ENCODE data around the gene TACSTD2. TPM values are rescaled to one million over a fixed set of nuclear protein-coding genes. Genes with fewer than 3 reads are reported as not detected.
"Not testable (repeated sequence)": the region's sequence is repeated elsewhere in the genome, so short reads cannot be mapped to it uniquely, and the experiment has no call there.

Gene TACSTD2
- polyA plus RNA-seq, 1 donor, result 26.2 TPM

DNA sequence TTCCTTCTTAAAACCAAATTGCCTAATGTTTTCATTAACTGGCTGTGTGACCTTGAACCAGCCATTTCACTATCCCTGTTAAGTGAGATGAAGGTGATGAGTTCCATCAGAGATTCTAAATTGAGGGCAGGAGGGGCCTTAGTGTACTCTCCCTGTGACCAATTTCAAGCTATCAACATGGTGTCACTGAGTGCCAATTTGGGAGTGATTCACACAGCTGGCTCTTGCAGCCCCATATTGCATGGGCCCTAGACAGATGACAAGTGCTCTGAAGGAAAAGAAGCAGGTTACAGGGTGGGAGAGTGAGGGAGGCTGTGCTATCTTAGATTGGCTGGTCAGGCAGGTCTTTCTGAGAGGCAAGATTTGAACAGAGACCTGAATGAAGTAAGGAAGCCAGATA, 13.0 kb upstream of the TACSTD2 start:
- no peak for DNase-seq

DNA sequence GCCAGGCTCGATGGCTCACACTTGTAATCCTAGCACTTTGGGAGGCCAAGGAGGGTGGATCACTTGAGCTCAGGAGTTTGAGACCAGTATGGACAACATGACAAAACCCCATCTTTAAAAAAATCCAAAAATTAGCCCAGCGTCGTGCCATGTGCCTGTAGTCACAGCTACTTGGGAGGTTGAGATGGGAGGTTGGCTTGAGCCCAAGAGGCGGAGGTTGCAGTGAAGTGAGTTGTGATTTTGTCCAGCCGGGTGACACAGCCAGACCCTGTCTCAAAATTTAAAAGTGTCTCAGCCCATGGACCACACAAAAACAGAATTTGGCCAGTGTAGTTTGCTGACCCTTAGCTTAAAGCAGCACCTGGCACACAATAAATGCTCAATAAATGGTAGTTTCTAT, 11.3 kb upstream of the TACSTD2 start:
- DNase-seq, result no peak

DNA sequence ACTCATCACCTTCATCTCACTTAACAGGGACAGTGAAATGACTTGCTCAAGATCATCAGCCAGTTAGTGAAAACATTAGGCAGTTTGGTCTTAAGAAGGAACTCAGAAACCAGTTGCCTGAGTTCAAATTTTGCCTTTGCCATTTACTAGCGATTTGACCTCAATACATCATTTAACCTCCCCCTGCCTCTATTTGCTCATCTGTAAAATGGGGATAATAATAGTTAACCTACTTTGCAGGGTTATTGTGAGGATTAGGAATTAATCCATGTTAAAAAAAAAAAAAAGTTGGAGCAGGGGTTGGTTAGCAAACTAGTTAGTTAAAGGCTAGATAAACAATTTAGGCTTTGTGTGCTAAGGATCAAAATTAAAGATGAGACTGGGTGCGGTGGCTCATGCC, 10.6 kb upstream of the TACSTD2 start:
- DNase-seq, result no peak

DNA sequence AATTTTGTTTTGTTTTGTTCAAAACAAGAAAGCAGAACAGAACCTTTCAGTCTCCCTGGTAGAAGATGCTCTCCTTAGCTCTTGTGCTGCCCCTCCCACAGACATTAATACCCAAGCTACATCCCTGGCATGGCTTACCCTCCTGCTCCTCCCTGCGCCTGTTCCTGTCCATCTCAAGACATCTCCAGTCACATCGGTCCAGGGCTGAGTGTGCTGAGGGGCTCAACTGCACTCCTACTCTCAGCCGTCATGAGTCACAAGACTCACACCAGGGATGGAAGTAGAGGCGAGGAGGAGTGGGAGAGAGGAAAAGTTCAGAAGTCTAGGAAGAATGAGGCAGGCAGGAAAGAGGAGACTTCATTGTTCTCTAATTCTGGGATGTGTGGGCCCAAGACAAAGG, 9.2 kb upstream of the TACSTD2 start:
- no peak for DNase-seq

DNA sequence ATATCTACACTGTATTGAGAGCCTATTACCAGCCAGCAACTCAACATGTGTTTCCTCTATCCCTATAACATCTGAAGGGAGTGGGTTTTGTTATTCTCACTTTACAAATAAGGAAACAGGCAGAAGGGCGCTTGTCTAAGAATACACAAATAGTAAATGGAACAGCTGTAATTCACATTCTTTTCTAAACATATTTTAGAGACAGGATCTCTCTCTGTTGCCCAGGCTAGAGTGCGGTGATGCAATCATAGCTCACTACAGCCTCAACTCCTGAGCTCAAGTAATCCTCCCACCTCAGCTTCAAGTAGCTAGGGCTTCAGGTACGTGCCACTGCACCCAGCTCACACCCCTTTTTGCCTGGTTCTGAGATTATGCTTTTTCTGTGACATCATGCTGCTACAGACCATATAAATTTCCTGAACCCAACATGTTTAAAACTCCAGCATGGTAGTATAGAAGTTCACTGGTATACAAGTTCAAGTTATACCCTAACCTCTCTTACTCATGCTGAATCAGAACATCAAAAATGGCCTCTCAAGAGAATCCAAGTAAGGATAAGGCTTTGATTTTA, 8.6 kb upstream of the TACSTD2 start:
- no peak for DNase-seq

DNA sequence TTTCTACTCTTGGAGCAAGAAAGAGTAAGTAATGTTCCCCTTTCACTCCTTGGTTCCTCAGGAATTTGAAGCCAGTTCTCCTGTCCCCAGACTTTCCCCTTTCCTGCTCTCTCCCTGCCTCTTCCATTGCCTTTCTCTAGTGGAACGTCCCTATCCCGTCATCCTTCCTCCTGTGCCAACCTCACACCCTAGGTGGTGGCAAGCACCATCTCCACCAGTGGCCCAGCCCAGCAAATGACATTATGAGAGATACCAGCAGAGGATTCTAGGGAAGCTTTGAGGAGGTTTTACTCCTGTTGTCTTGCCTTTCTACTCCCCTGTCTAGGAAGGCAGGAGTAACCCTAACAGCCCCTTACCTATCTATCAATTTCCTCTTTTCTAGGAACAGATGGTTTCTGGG, 8.1 kb upstream of the TACSTD2 start:
- DNase-seq, result no peak

DNA sequence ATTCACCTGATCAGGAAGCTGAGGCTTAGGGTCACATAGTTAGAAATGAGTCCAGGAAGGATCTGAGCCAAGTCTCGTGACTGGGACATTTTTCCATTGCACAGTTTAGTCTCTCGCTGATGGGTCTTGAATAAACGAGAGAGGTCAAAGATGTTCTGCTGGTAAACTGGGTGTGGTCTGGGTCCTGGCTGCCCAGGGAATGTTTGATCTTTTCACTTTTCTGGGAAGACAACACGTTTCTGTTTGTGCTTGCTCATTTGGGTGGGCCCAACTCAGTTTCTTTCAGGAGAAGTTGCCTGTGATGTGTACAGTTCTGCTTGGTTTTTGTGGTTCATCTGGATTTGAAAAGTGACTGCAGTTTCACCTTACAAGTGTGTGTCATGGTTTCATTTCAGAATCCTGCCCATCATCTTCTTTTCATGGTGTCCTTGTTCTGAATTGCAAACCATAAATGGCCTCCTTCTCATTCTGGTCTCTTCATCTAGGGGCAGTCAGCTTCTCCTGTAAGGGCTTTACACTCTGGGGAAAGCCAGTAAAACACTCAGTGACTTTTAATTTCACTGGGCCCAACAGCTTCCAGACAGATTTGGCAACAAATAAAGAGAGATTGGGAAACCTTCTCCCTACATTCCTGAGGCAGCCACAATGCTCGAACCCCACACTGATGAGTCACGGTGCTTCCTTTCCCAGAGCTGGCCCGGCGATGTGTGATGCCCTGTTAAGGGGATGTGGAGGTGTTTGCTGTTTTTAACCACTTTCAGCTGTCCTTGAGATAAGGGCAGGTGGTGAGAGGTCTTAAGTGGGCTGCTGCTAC, 7.2 kb upstream of the TACSTD2 start:
- no peak for DNase-seq

DNA sequence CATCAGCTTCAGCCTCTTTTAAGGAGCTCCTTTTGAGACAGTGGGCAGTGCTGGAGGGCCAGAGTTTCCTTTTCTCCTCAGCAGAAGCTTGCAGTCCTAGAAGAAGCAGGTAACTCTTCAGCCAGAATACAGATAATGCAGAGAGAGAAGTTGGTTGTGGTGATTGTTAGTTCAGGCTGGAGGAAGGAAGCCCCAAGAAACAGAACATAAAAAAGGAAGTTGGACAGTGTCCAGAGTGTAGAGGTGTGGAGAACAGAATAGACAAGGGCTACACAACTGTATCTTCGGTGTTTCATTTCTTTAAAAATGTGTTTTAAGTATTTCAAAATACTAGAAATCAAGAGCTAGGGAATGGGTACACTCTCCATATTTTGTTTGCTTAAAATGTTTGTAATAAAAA, 6.4 kb upstream of the TACSTD2 start:
- DNase-seq, result no peak

DNA sequence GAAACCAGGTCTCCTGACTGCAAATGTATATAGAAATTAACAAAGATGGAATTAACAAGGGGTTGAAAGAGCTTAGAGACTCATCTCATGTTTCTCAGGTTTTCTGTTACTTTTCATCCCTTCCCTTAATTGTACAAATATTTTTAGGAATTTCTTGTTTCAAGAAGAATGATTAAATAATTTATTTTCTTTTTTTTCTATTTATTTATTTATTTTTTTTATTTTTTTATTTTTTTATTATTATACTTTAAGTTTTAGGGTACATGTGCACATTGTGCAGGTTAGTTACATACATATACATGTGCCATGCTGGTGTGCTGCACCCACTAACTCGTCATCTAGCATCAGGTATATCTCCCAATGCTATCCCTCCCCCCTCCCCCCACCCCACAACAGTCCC, 5.1 kb upstream of the TACSTD2 start:
- not testable (repeated sequence) for DNase-seq

DNA sequence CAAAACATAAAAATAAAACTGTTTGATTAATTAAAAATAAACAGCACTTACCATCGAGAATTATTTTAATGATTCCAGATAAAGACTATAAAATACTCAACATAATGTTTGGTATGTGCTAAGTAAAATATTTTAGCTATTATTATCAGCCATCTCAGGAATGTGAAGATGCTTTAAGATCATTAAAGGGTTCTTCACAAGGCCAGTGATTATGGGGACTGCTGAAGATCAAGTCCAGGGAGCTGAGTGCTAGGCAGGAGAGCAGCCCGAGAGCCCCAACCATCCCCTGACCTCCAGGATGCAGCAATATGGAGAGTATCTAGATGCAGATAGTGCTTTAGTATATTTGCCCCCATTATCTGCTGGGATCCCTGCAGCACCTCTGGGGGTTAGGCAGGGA, 4.6 kb upstream of the TACSTD2 start:
- DNase-seq, result no peak

DNA sequence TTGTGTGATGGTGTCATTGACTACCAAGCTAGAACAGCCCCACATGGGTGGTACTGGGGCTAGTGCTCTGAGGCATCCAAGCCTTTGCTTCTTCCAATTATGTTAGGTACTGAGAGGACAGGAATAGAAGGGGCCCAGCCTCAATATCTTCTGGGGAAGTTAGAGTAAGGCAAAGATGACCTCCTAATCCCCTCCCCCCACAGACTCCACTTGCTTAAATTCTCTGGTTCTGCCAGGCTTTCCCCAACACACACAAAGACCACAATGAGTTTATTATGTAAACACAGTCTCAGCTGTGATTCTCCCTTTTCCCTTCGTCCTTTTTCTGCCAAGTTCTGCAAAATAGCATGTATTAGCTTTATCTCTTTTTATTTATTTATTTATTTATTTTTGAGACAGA, 3.1 kb upstream of the TACSTD2 start:
- DNase-seq, result no peak

DNA sequence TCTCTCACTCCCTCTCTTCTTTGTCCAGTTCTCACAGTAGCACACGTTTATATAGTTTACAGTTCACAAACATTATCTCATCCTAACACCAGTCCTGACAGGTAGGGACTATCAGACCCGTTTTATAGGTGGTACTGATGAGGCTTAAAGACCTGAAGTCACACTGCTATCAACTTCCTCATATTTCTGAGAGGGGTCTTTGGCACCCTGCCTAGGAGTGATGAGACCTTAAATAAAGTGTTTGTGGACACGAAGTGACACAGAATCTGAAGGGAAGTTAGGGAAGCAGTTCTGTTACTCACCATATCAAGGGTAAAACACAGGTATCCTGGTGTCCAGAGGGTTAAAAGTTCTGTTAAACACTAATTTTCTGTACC, 590 bp upstream of the TACSTD2 start:
- no peak for DNase-seq

DNA sequence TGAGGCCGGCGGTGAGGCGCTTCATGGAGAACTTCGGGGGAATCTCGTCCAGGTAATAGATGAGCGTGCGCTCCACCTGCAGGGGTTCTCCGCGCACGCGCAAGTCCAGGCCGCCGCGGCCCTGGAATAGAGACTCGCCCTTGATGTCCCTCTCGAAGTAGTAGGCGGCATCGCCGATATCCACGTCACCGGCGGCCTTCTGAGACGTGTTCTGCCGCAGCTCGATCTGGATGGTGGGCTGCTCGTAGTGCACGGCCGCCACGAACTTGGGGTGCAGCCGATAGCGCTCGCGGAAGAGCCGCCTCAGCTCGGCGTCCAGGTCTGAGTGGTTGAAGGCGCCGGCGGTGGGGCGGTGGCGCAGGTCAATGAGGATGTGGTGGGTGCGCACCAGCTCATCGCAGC, 726 bp downstream of the TACSTD2 start:
- no peak for DNase-seq

DNA sequence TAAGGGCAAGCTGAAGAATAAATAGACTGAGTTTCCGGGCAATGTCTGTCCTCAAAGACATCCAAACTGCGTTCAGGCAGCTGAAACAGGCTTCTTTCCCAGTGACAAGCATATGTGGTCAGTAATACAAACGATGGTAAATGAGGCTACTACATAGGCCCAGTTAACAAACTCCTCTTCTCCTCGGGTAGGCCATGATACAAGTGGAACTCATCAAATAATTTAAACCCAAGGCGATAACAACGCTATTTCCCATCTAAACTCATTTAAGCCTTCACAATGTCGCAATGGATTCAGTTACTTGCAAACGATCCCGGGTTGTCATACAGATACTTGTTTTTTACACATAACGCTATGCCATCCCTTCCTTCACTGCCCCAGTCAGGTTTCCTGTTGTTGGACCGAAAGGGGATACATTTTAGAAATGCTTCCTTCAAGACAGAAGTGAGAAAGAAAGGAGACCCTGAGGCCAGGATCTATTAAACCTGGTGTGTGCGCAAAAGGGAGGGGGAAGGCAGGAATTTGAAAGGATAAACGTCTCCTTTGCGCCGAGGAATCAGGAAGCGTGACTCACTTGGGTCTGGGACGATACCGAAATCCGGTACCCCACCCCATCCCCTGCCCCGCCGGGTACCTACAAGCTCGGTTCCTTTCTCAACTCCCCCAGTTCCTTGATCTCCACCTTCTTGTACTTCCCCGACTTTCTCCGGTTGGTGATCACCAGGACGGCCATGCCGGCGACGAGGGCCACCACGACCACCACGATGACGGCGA, 1.3 kb downstream of the TACSTD2 start:
- no peak for DNase-seq

DNA sequence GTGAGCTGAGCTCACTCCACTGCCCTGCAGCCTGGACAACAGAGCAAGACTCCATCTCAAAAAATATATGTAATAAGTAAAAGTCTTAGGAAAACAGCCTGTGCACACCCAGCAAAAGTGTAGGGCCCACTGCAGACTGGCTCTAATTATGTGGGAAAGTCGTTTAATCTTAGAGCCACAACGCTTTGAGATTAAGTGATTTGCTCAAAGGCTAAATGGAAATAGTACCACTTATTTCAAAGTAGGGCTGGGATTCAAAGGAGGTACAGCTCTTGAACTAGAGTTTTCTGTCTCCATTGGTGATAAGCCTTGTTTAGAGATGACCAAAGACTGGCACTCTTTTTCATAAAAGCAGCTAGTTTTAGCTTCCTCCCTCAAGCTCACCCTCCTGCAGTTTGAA, 2.2 kb downstream of the TACSTD2 start:
- DNase-seq, result no peak

DNA sequence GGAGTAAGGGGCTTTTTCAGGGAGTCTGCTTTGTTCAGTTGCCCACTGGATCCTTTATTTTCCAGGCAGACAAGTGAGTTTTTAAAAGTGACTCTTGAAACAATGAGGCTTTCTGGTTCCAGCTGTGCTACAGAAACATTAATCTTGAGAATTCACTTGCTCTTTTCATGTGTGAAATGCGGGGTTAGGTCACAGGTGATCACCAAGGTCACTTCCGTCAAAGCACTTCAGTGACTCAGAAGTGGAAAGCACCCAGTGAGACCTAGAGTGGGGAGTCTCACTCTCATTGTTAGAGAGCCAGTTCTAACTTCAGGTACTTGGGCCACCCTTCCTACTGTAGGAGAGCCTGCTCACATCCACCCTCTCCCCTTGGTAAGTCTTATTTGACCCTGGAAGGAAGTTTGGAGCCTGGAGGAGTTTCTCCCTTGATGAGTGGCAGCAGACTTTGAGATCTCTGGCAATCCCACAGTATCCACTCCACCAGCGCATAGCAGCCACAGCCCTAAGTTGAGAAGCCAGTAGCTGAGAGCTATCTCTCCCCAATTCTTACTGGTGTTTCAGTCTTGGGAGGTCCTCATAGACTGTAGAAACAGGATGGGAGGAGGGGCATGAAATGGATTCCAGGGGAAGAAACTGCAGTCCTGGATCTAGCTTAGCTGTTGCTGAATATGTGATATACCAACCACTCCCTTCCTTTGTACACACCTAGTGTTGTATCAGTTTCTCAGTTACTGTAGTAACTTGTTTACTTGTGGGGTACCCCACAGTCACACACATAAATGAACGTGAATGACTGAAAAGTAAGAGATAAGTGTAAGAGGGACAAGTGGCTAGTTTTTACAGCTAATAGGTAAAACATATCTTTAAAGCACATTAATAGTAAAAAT, 3.1 kb downstream of the TACSTD2 start:
- no peak for DNase-seq

DNA sequence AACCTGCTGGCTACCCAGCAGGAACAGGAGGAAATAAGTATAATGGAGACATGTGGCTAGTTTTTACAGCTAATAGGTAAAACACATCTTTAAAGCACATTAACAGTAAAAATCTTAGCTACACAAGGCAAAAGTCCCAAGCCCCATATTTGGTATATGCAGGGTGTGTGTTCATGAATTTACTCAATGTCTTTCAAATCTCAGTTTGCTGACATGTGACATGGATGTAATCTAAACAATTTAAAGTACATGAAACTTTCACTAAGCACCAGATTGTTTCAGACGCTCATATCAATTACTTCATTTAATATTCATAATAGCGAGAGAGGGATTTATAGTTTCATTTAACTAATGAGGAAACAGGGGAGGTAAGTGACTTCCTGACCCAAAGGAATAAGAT, 3.9 kb downstream of the TACSTD2 start:
- no peak for DNase-seq

DNA sequence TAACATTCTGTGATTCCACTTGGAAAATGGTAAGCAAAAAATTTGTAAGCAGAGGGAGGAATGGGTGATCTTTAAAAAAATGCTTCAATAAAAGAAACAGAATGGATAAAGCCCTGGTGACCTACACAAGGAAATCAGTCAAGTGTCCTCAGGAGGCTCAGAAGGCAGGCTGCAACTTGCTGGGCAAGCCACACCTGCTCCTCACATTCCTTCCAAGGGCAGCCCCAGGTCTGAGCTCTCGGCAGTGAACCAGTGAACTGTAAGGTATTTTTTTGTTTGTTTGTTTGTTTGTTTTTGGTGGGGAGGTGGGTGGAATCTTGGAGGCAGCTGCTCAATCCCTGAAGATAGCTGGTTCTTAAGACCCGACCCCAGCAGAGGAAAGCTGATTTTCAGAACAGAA, 4.4 kb downstream of the TACSTD2 start:
- DNase-seq, result no peak

DNA sequence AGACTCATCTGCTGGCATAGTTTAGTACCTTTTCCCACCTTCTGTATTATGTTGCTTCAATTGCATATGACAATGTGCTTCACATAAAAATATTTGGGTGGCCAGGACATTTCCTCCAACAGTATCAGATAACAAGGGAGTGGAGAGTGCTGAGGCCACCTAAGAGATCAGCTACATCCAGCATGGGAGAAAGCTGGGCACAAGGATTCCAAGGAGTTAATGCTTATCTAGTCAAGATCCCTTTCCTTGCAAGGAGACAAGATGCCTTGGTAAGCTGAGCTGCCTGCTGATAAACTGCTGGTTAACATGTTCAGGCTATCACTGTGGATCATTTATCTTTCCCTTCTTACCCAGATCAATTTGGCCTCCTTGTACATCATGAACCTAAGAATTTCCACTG, 5.4 kb downstream of the TACSTD2 start:
- DNase-seq, result no peak

DNA sequence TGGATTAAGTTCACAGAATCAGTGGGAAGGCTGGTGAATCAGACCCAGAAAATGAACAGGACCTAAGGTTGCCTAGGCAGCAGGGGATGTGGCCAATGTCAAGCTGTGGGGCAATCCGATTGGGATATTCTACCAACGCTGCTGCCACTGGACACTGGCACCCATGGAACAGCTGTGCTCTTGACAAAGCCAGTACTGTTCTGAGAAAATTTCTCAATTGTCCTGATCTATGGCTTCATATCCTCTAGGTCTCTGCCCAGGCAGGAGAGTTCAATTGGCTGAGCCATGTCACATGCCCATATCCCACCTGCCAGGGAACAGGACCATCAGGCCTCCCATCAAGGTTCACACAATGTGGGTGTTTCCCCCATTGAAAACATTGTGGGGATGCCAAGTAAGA, 6.2 kb downstream of the TACSTD2 start:
- DNase-seq, result no peak

DNA sequence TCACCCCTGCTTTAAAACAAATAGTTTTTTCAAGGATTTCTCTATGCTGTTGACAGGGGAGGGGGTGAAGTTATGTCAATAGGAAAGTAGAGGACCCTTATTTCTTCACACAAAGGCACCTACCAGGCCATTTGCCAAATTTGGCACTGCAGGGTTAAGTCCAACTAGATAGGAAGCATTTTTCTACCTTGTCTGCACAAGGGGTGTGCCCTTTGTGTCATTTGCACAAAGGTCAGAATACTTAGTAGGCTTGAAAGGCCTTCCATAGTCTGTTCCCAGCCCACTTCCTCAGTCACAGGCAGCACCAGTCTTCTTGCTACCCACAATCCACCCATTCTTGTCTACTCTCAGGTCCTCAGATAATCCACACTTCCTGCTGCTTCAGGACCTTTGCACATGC, 7.0 kb downstream of the TACSTD2 start:
- DNase-seq, result no peak

DNA sequence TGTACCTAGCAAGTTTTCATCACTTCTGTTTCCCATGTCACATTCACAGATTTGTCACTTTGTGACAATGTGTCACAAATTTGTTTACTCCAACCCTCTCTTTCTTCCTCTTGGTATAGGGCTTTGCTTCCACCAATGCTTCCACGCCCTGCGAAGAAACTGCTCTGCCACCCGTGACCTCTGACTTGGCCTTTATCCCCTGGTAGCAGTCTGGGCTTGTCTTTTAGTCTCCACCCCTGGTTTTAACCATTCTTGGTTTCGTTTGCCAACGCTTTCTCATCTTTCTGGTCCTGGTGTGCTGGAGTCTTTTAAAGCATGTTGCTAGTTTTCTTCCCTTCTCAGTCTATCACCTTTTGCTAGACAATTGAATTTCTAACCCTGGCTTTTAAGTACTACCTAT, 8.1 kb downstream of the TACSTD2 start:
- no peak for DNase-seq

All from left kidney (tissue), 2 donors.